ENCODE data around the gene TRPC6. TPM values are rescaled to one million over a fixed set of nuclear protein-coding genes. Genes with fewer than 3 reads are reported as not detected.
A peak's percentile ranks its signal among the peaks of the same experiment; 100 is the strongest.

TRPC6 gene
- total RNA-seq, 1 donor from 2014 or later: 0.79 TPM

GRCh38 chr11:101428918-101429317, 154.9 kb downstream of the TRPC6 start:
- DNase-seq (ENCODE audit: low read depth) (peak; percentile 52), FAIRE-seq (no peak)
- TF ChIP-seq, protein P1, sequence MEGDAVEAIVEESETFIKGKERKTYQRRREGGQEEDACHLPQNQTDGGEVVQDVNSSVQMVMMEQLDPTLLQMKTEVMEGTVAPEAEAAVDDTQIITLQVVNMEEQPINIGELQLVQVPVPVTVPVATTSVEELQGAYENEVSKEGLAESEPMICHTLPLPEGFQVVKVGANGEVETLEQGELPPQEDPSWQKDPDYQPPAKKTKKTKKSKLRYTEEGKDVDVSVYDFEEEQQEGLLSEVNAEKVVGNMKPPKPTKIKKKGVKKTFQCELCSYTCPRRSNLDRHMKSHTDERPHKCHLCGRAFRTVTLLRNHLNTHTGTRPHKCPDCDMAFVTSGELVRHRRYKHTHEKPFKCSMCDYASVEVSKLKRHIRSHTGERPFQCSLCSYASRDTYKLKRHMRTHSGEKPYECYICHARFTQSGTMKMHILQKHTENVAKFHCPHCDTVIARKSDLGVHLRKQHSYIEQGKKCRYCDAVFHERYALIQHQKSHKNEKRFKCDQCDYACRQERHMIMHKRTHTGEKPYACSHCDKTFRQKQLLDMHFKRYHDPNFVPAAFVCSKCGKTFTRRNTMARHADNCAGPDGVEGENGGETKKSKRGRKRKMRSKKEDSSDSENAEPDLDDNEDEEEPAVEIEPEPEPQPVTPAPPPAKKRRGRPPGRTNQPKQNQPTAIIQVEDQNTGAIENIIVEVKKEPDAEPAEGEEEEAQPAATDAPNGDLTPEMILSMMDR (IDR thresholded peaks at IDR 0.05; ENCODE audit: insufficient read depth, low read length, severe bottlenecking): peak; percentile 66
- Histone ChIP-seq H3K36me3 (ENCODE audit: control insufficient read depth, insufficient read depth, low read length) (no peaks in the 10 kb centered on the region), H3K4me3 (ENCODE audit: low read depth, low read length) (no peak overlapping the region), H3K27me3 (ENCODE audit: control insufficient read depth, insufficient read depth, low read length) (no peaks in the 10 kb centered on the region)

DNA sequence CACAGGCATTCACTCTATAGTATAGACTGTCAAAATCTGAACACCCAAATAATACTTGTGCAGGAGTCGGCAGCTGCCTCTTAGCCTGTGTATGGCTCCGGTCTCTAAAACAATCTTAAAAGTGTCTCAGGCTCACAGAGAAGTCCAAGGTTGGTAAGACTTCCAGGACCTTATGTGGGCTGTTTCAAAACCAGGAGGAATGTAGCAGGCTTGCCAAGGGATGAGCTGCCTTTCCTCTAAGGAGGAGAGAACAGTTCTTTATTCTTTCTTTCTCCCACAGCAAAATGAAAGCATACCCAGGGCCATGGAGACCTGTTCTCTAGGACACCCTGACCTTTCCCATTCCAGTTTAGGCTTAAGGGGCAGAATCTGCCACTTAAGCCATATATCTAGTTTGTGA, 176.5 kb downstream of the TRPC6 start:
- TF ChIP-seq, protein P1 (IDR thresholded peaks at IDR 0.05; ENCODE audit: insufficient read depth, low read length, severe bottlenecking): no peak
- no peaks in the 10 kb centered on the region for H3K36me3 ChIP-seq (ENCODE audit: control insufficient read depth, insufficient read depth, low read length)
- DNase-seq (ENCODE audit: low read depth) (no peak), FAIRE-seq (no peak)
- no peaks in the 10 kb centered on the region for H3K27me3 ChIP-seq (ENCODE audit: control insufficient read depth, insufficient read depth, low read length)
- H3K4me3 ChIP-seq (ENCODE audit: low read depth, low read length): no peak overlapping the region

Measured in bronchial epithelial cell (primary cell).